ENCODE results near the gene ZNF705A. TPM values are rescaled to one million over a fixed set of nuclear protein-coding genes. Genes with fewer than 3 reads are reported as not detected.
"Not testable (repeated sequence)": the region's sequence is repeated elsewhere in the genome, so short reads cannot be mapped to it uniquely, and the experiment has no call there.

ZNF705A gene
- total RNA-seq, 1 donor from 2014 or later = not detected

DNA sequence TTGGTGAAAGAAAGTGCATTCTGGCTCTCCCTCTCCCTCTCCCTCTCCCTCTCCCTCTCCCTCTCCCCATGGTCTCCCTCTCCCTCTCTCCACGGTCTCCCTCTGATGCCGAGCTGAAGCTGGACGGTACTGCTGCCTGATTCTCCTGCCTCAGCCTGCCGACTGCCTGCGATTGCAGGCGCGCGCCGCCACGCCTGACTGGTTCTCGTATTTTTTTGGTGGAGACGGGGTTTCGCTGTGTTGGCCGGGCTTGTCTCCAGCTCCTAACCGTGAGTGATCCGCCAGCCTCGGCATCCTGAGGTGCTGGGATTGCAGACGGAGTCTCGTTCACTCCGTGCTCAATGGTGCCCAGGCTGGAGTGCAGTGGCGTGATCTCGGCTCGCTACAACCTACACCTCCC is 26.5 kb downstream of the ZNF705A start:
- intact Hi-C loops (cut with micrococcal nuclease) = not testable (repeated sequence)

DNA sequence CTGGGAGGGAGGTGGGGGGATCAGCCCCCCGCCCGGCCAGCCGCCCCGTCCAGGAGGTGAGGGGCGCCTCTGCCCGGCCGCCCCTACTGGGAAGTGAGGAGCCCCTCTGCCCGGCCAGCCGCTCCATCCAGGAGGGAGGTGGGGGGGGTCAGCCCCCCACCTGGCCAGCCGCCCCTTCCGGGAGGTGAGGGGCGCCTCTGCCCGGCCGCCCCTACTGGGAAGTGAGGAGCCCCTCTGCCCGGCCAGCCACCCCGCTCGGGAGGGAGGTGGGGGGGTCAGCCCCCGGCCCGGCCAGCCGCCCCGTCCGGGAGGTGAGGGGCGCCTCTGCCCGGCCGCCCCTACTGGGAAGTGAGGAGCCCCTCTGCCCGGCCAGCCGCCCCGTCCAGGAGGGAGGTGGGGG is 27.4 kb downstream of the ZNF705A start:
- intact Hi-C loops (cut with micrococcal nuclease) = not testable (repeated sequence)

DNA sequence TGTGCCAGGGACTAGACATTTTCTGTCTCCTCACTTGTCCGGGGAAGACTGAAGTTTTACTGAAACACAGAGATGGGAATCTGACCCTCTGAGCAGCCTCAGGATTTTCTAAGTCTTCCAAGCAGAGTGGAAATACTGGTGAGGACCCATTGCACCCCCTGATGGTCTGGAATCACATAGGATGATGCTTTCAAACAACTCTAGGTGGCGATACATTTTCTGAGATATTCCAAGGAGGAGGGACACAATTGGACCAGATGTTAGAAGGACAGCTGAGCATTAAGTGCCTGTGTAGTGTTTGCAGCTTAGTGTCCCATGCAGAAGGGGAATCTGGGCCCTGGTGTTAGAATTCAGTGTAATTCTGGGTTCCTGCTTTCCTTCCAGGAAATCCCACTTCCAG is 31.3 kb downstream of the ZNF705A start:
- intact Hi-C loops (cut with micrococcal nuclease) = not testable (repeated sequence)

DNA sequence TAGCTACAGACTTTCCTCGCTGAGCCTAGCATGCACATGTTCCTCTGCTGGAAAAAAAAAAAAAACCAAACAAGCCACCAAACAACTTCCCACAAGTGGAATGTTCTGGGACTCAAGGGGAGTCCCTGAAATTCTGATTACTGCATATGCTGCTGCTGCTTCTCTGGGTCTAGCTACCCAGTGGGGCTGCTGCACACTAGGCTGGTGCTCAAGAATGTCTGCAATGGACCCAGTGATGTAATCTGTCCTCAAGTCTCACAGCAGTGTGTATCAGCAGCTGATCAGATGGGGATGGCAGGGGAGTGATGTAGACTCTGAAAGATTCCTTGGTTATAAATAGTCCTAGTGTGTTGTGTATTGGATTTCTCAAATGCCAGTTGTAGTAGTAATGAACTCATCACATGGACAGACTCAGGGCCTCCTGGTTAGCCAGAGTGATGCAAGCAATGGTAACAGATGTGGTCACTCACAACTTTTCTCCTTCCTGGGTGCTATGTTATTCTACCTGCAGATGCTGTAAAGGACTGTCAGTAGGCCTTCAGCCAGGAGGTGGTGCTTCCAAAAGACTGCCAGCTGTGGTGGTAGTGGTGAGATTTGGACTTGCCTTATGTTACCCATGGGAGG is 41.0 kb downstream of the ZNF705A start:
- intact Hi-C loops (cut with micrococcal nuclease) = not testable (repeated sequence)

DNA sequence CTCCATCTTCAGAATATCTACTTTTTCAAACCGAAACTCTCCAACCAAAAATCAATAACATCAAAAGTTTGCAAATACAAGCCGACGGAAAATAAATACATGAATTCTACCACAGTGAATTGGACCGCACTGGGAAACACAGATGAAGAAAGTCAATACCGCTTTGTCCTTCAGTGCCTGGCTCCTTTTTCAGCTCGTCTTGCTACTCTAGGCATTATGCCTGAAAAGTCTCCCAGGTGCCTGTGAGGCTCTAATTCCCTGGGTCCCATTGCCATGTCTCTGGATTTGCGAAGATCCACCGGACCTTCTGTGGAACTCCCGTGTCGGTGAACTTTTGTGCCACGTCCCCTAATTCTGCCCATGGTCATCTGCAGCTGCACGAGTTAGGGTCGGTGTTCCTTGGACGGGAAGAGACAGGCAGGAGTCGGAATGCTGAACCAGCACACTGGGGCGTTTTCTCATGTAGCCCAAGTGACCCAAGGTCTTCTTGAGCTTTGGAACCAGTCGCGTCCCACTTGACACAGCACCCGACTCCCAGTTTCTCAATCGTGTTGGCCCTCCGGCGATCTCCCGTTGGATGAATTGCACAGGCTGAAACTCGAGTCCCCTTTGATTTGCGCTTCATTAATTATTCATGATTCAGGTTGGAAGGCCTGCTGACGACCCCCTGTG is 62.0 kb downstream of the ZNF705A start:
- intact Hi-C loops (cut with micrococcal nuclease) = not testable (repeated sequence)

DNA sequence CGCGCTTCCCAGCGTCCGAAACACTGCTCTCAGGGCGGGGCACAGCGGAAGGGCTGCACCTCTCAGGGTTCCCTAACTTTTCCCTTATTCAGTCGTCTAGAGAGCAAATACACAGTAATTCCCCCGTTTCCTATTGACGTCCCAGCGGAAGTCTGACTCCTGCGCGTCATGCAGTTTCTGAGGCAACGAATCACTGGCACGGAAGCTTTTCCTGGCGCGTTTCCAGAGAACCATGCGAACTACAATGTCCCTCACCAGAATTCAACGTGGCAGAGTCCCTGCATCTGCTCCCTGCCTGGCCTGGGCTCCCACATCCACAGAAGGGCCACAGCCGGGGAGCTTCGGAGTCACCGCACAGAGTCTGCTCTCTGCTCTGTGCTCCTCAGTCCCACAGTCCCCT is 64.6 kb downstream of the ZNF705A start:
- intact Hi-C loops (cut with micrococcal nuclease) = not testable (repeated sequence)

DNA sequence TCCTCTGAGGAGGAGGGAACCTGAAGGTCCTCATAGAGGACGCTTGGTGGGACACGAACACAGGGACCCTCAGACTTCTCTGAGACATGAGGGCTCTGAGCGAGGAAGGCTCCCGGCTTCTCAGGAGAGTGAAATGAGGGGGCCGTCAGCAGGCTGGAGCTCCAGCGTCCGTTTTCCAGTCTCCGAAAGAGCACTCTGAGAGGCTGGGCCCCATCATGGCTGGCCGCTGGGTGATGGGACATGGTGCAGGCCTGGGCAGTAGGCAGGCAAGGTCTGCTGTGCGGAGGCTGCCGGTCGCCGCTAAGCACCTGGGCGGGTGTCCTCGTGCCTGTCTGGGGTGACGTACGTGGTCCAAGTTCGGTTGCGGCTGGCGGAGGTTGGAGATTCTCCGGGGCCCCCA is 65.0 kb downstream of the ZNF705A start:
- intact Hi-C loops (cut with micrococcal nuclease) = not testable (repeated sequence)

DNA sequence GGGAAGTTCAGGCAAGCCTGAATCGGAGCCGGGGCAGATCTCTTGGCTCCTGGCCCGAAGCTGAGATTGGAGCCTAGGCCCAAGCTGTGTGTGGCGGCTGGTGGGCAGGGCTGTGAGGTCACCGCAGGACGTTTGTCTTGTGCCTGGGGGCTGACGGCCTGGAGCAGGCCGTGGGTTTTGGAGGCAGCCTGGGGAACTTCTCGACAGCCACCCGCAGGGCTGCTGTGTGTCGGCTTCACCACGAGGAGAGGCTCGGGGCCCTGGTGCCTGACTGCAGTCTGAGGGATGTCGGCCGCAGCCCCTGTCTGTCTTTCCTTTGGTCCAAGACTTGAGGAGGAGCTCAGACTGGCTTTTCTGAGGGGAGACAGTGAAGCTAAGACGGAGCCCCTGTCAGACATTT is 65.5 kb downstream of the ZNF705A start:
- intact Hi-C loops (cut with micrococcal nuclease) = not testable (repeated sequence)

DNA sequence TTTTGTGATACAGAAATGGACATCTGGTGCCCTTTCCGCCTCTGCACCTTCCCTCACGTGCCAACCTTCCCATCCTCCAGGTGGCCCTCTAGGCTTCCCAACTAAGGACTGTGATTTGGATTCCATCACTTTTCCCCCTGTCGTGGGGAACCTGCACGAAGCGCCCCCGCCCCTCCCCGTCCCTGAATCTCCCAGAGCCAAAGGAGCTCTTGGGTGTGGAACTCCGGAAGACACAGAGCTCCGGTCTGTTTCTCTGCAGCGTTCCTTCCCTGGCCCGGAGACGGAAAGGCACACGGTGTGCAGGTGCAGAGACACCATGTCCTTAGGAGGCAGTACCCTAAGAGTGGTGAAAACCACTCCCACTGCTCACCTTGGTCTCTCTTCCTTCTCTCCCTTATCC is 66.8 kb downstream of the ZNF705A start:
- intact Hi-C loops (cut with micrococcal nuclease) = not testable (repeated sequence)

DNA sequence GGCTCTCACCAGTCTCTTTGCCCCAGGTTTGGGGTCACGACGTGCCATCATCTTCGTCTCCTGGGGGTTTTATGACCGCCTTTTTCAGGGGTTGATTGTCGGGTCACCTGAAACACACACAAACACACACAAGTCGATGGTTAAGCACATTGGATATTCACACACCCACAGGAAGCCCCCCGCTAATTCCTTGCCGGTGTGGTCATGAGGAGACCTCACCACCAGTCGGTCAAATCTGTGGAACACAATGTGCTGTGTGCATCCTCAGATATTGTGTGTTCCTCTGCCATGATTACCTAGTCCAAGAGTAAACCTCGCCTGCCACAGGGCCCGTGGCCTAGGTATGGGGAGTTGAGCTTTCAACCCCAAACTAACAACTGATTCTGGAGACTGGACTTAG is 68.0 kb downstream of the ZNF705A start:
- intact Hi-C loops (cut with micrococcal nuclease) = not testable (repeated sequence)

DNA sequence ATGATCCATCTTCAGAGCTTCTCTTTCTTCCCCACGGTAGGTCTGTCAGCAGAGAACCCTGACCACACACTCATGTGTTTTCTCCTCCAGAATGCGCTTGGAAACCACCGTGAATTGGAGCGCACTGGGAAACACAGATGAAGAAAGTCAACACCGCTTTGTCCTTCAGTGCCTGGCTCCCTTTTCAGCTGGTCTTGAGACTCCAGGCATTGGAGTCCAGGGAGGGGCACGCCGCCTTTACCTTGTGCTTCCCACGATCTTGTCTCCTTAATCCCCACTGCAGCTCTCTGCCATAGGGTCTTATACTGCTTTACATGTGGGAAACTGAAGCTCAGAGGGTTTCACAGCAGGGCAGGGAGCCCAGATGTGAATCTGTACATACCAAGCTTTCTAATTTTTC is 69.5 kb downstream of the ZNF705A start:
- intact Hi-C loops (cut with micrococcal nuclease) = no loop called here

DNA sequence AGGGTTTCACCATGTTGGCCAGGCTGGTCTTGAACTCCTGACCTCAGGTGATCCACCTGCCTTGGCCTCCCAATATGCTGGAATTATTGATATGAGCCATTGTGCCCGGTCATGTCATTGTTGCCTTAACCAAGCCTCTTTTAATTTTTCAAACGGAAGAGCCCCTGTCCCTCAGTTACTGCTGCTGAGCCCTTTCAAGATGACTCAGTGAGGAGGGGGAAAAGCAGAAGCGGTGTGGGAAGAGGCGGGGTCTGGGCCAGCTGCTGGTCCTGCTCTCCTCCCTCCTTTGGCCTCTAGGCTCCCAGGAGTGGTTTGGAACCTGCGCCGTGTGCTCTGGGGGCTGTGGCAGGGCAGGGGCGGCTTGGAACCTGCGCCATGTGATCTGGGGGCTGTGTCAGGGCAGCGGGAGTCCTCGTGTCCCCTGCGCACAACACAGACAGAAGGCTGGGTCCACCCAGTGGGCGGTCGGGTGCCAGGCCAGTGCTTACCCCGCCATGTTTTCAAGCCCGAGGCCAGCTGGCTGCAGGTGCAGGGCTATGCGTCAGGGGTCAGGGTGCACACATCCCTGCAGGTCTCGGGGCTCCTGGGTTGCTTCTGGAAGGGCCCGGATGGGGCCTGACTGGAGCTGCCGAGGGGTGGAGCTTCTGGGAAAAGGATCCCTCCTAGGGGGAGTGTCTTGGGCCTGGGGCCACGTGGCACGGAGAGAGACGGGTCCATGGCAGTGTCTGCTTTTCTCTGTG is 70.3 kb downstream of the ZNF705A start, which contains the start of gene FAM90A1:
Gene FAM90A1, minus strand, starts transcription at position 627 of the 740 bp plus-strand sequence. CDS start 2,786 bp downstream, outside the sequence.
- intact Hi-C loops (cut with micrococcal nuclease) = not testable (repeated sequence)

DNA sequence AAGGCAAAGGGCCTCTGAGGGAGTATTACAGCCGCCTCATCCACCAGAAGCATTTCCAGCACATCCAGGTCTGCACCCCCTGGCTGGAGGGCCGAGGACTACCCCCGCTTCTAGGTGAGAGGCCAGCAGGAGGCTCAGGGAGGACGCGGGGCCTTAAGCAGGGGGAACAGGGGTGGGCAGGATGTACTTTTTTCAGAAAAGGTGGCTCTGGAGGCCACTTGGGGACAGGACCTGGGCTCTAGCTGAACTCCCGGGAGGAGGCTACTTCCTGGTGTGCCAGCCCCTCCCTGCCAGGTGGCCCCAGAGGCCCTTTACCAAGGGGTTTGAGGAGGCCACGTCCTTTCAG is 70.9 kb downstream of the ZNF705A start:
- intact Hi-C loops (cut with micrococcal nuclease) = not testable (repeated sequence)

DNA sequence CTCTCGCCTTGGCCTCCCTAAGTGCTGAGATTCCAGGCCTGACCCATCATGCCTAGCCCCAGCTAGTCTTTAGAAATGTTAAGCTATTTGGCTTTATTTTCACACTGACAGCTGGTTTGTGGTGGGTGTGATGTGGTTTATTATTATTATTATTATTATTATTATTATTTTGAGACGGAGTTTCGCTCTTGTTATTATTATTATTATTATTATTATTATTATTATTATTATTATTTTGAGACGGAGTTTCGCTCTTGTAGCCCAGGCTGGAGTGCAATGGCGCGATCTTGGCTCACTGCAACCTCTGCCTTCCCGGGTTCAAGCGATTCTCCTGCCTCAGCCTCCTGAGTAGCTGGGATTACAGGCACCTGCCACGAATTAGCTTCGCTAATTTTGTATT is 71.8 kb downstream of the ZNF705A start:
- intact Hi-C loops (cut with micrococcal nuclease) = not testable (repeated sequence)

DNA sequence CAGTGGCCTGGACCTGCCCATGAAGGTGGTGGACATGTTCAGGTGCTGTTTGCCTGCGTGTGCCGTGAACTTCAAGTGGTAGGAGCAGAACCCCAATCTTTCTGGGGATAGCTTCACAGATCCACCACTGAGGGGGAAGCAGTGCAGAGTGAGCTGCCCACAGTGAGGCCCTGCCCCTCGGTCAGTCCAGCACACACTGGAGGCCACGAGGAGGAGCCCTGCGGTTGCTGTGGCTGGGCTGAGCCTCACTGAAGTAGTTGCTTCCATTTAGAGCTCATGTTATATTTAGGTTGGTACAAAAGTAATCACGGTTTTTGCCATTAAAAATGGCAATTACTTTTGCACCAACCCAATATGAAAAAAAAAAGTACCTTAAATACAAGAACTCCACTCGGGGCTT is 72.7 kb downstream of the ZNF705A start:
- intact Hi-C loops (cut with micrococcal nuclease) = not testable (repeated sequence)

Other genes starting within 250 kb of the ZNF705A start
- 351 and 353 TPM in 2 replicates for gene SLC2A3, start 220.8 kb upstream of the ZNF705A start, total RNA-seq
- 18.0 and 18.2 TPM in 2 replicates for gene FOXJ2, start 124.3 kb upstream of the ZNF705A start, total RNA-seq
- 5.8 and 6.1 TPM in 2 replicates for gene C3AR1, start 90.7 kb upstream of the ZNF705A start, total RNA-seq
- 40.2 and 47.4 TPM in 2 replicates for gene NECAP1, start 74.7 kb upstream of the ZNF705A start, total RNA-seq
- gene CLEC4A, start 33.4 kb upstream of the ZNF705A start, total RNA-seq = 0.39 and 0.46 TPM in 2 replicates
- gene FAM90A1, start 70.6 kb downstream of the ZNF705A start, total RNA-seq = 0.07 TPM in 1 of 2 replicates, not detected in the other

Measured in T-helper 1 cell treated with Interleukin-12 subunit alpha and Interleukin-12 subunit beta and Interleukin-4 antibody, amounts not matched to agents 30 ng/mL and 1 ng/mL, for 36 hours (primary cell).